ENCODE results near the gene CCDC146.

DNA sequence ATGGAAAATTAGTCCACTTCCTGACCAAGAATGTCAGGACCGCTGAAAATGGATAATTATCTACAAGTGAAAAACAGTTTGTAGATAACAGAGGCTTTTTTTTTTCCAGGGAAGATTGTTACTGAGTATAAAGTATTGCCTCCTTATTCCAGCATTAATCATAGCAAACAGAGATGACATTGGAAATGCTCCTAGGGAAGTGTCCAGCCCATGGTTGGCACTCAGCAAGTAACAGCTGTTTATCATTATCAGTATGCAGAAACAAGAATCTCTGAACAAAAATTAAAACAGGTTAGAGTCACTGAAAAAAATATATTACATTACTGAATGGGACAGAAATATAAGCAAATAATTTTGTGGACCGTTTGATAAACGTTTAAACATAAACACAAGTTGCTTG lies 62.6 kb downstream of the CCDC146 start:
- TF ChIP-seq POLR2A (IDR thresholded peaks at IDR 0.05; ENCODE audit: low read depth, low read length) = no peak
- no peak for TF ChIP-seq POLR2AphosphoS5 (IDR thresholded peaks at IDR 0.05; ENCODE audit: low read depth, low read length)

All from GM12892 (cell line).